Kidney (tissue), 22 donors: ENCODE data around the gene NOX1. TPM values are rescaled to one million over a fixed set of nuclear protein-coding genes. Genes with fewer than 3 reads are reported as not detected.

Experiments
- DNase-seq, 5 donors: peaks; one replicate each; pipeline ENCODE4 v3.0.0-alpha.2; 2013 to 2020
- FAIRE-seq: peaks from 2 replicates; lab custom pipeline; 2012; peaks lifted over from hg19 to GRCh38; lab: Jason Lieb, UNC
- H3K27ac ChIP-seq, 2 donors: one replicate each; pipeline ENCODE4 v1.7.0; 2013; ENCODE audit warnings: low read depth in 2 of 2, low read length in 2 of 2, inconsistent platforms in 1 of 2
- H3K27me3 ChIP-seq: one replicate; pipeline ENCODE4 v1.7.1; 2013; ENCODE audit warnings: low read length, inconsistent platforms; ENCODE audit not compliant: control insufficient read depth, insufficient read depth
- H3K36me3 ChIP-seq, 3 donors: one replicate each; pipeline versions ENCODE4 v1.7.0 to v1.7.1; 2013; ENCODE audit warnings: low read length in 3 of 3, control low read depth in 1 of 3, inconsistent platforms in 1 of 3; ENCODE audit not compliant: insufficient read depth in 3 of 3, control insufficient read depth in 2 of 3
- H3K4me1 ChIP-seq, 3 donors: one replicate each; pipeline versions ENCODE4 v1.7.0 to v1.7.1; 2013; ENCODE audit warnings: low read length in 3 of 3, inconsistent platforms in 1 of 3, low read depth in 1 of 3; ENCODE audit not compliant: control insufficient read depth in 2 of 3, insufficient read depth in 2 of 3
- H3K4me3 ChIP-seq, 3 donors: one replicate each; pipeline versions ENCODE4 v1.7.0 to v1.8.1; 2013; ENCODE audit warnings: low read length in 3 of 3, control low read depth in 1 of 3, inconsistent platforms in 1 of 3
- H3K9ac ChIP-seq, 3 donors: one replicate each; pipeline versions ENCODE4 v1.7.0 to v1.7.1; 2013; ENCODE audit warnings: low read length in 3 of 3, control low read depth in 1 of 3, inconsistent platforms in 1 of 3
- H3K9me3 ChIP-seq, 3 donors: one replicate each; pipeline versions ENCODE4 v1.7.0 to v1.7.1; 2013; ENCODE audit warnings: low read length in 3 of 3, control low read depth in 1 of 3, inconsistent platforms in 1 of 3; ENCODE audit not compliant: control insufficient read depth in 2 of 3, insufficient read depth in 1 of 3
- CTCF ChIP-seq: IDR thresholded peaks from 3 replicates; pipeline ENCODE4 v1.5.1; 2012; ENCODE audit warnings: mild to moderate bottlenecking, moderate library complexity, borderline replicate concordance; ENCODE audit not compliant: insufficient read depth; ENCODE audit errors: extremely low read depth
- intact Hi-C: fragments of 100-400 bp; cut with DNase I; formaldehyde crosslinking; loops from one replicate; pipeline ENCODE4 v1.11.1; 2022
- long read RNA-seq, 10 donors: library from polyadenylated mRNA in 1 of 10; unstranded in 1 of 10; transcript quantifications; one replicate each; pipeline ENCODE4 v2.0.0 and lab custom pipeline, GENCODE V29; 2021 to 2026
- polyA plus RNA-seq: library from polyadenylated mRNA; stranded (reverse); fragments of 350-450 nt; fragmentation: Illumina TruSeq; extraction: RNeasy Lipid Tissue Mini Kit (QIAGEN cat#74804); gene quantifications from one replicate; pipeline ENCODE4 v1.2.3, GENCODE V29; 2014; ENCODE audit warnings: low read depth, low replicate concordance; ENCODE audit not compliant: insufficient read depth
- total RNA-seq: library from RNA; stranded (reverse); fragmentation: NEBNext Ultra II Directional; extraction: Animal tissue kit (Norgen Biotek cat#: 25700); gene quantifications from one replicate; pipeline ENCODE4 v1.2.1, GENCODE V29; 2021
- donor health status: control.
- donor health status: control.
- donor health status: control.
- donor health status: control.
- donor health status: control.
- donor health status: DM: yes; HTN: yes; CAD: no.
- donor health status: Normal renal cell carcinoma (clear cell type).

The NOX1 gene
- total RNA-seq (not detected), polyA plus RNA-seq (not detected)
- long read RNA-seq, donor 1, result 0 reads
- long read RNA-seq, donor 2, result 0 reads
- long read RNA-seq, donor 3, result 0 reads
- long read RNA-seq, donor 4, result 0 reads
- long read RNA-seq, donor 5, result 0 reads
- long read RNA-seq, donor 6, result 0 reads
- long read RNA-seq, donor 7, result 0 reads
- long read RNA-seq, donor 8, result 0 reads
- long read RNA-seq, donor 9, result 0 reads
- long read RNA-seq, donor 10, result 0 reads

DNA sequence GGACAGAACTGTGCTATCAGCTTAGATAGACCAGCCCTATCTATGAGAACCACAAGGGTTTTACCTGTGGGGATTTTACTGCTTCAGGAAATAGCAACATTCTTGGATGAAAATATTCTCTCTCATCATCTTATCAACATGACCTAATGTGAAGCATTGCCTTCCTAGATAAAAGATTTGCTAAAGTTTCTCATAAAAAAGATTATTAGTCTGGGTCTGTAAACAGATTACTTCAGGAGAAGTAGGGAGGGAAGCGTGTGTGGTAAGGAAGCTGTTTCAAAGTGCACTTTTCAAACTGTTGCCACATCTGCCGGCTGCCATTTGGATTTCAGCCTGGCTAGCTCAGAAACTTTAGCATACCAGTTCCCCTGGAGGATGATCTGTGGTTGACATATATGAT, at the start of gene NOX1:
NOX1 (minus strand) TSS at position 35 of the 400 bp plus-strand sequence. CDS start 220 bp downstream, outside the sequence.
- no peaks in the 10 kb centered on the region for H3K9me3 ChIP-seq
- H3K27me3 ChIP-seq, result no peaks in the 10 kb centered on the region
- FAIRE-seq (no peak), DNase-seq (no peak)
- H3K36me3 ChIP-seq, result no peaks in the 10 kb centered on the region
- H3K4me1 ChIP-seq, result no peaks in the 10 kb centered on the region
- H3K9ac ChIP-seq, result no peak within 1 kb of the TSS
- H3K4me3 ChIP-seq, result no peak within 1 kb of the TSS
- H3K27ac ChIP-seq, result no peak within 1 kb of the TSS
- TF ChIP-seq CTCF, result no peak
- intact Hi-C loops, result no loop called here

DNA sequence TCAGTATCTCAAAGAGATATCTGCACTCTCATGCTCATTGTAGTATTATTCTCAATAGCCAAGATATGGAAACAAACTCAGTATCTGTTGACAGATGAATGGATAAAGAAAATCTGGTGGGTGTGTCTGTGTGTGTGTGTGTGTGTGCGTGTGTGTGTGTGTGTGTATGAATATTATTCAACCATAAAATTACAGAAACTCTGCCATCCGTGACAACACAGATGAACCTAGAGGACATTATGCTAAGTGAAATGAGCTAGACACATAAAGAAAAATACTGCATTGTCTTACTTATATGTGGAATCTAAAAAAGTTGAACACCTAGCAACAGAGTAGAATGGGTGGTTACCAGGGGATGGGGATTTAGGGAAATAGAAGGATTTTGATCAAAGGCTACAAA, 41.4 kb upstream of the NOX1 start:
- H3K27me3 ChIP-seq, result no peaks in the 10 kb centered on the region
- H3K27ac ChIP-seq, result no peak overlapping the region
- no peak for DNase-seq
- no peak for TF ChIP-seq CTCF
- intact Hi-C loops, result no loop called here
- H3K9me3 ChIP-seq, result no peaks in the 10 kb centered on the region
- no peak for FAIRE-seq
- no peak overlapping the region for H3K4me3 ChIP-seq
- H3K4me1 ChIP-seq, result no peaks in the 10 kb centered on the region
- no peaks in the 10 kb centered on the region for H3K36me3 ChIP-seq
- no peak overlapping the region for H3K9ac ChIP-seq

DNA sequence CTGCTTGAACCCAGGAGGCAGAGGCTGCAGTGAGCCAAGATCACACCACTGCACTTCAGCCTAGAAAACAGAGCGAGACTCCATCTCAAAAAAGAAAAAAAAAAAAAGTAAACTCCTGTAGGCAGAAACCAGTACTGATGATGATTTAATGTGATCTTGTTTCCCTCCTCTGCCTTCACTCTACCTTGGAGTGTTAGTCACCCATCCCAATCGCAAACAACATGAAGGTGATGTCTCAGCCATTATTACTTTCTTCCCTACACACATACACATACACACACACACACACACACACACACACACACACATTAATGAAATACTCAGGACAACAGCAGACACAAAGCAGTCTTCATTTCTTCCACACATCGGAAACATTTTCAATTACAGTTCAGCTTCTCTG, 39.0 kb upstream of the NOX1 start:
- H3K27ac ChIP-seq, result no peak overlapping the region
- DNase-seq (no peak), FAIRE-seq (no peak)
- intact Hi-C loops, result no loop called here
- H3K9me3 ChIP-seq, result no peaks in the 10 kb centered on the region
- no peaks in the 10 kb centered on the region for H3K36me3 ChIP-seq
- H3K27me3 ChIP-seq, result no peaks in the 10 kb centered on the region
- no peak overlapping the region for H3K4me3 ChIP-seq
- H3K4me1 ChIP-seq, result no peaks in the 10 kb centered on the region
- no peak for TF ChIP-seq CTCF
- H3K9ac ChIP-seq, result no peak overlapping the region

DNA sequence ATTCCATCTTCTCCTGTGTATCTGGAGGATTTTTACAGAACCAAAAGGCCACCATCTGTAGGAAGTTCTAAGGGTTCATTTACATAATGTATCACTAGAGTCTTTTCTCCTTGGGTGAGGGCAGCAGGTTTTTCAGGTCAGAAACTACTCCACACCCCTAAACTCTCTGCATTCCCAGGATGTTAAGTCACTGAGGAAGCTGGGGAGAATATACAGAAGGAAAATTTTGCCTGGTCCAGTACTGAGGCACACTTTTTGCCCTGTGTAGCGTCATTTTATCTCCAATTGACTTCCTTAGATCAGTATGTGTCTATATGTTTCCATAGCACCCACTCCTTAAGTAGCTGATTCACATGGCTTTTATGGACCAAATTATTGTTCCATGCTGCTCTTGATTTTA, 37.6 kb upstream of the NOX1 start:
- Histone ChIP-seq H3K4me3 (no peak overlapping the region), H3K4me1 (no peaks in the 10 kb centered on the region), H3K27ac (no peak overlapping the region), H3K9me3 (no peaks in the 10 kb centered on the region), H3K27me3 (no peaks in the 10 kb centered on the region), H3K9ac (no peak overlapping the region), H3K36me3 (no peaks in the 10 kb centered on the region)
- no peak for DNase-seq
- intact Hi-C loops, result no loop called here
- FAIRE-seq, result no peak
- TF ChIP-seq CTCF, result no peak
